Epithelial cell of prostate (primary cell): ENCODE measurements around the gene ZFHX3.

Experiments
- DNase-seq: peaks from one replicate; pipeline ENCODE4 v3.0.0-alpha.2; 2011; ENCODE audit warnings: low read depth, low spot score
- H3K27ac ChIP-seq: fragments of 450-650 bp; 2 replicates; pipeline ENCODE4 v1.5.1; 2017; ENCODE audit warnings: mild to moderate bottlenecking

The ZFHX3 gene

GRCh38 chr16:73043828-73044467 is 4.0 kb downstream of the ZFHX3 start:
- DNase-seq = no peak
- H3K27ac ChIP-seq = no peak overlapping the region

DNA sequence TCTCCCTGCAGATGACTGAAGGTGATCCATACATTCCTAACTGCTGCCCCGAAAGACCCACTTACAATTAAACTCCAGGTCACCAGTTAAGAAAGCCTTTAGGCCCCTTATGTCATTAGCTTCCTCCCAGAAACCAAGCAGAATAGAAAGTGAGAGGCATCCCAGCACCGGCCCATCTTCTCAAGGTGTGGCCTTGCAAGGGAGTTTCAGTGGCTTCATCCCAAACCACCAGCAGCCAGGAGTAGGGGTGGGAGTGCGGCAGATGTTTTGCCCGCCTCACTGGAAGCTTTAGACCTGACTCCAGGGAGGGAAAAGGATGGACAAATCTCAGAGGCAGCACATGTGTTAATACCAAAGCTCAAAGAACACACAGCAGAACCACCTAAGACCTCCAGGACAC is 5.1 kb downstream of the ZFHX3 start:
- no peak overlapping the region for H3K27ac ChIP-seq
- no peak for DNase-seq

GRCh38 chr16:73041676-73042075 is 6.3 kb downstream of the ZFHX3 start:
- no peak overlapping the region for H3K27ac ChIP-seq

DNA sequence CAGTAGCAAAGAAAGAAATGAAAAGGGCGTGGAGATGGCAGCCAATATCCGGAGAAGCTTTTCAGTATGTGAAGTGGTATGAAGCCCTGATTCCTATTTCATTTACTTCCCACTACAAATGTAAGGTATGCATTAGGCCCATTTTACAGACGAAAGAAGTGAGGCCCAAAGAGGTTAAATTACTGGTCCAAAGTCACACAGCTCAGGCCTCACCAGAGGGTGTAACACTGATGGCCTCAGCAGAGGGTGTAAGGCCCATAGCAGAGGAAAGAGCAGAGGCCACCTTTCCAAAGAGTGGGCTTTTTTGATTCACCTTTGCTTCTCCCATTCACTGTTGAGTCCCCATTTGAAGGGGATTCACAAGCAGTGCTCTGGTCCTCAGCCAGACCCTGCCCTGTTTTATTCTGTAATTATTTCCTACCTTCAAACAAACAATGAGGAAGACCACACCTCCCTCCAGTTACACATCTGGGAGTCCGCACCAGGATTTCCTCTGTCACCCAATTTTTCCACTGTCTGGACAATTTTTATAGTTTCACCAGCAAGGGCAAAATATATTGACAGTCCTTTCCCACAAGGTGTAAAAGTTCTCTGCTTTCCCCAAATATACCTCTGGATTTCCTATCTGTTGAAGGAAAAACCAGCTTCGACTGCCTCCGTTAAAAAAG is 7.1 kb downstream of the ZFHX3 start:
- peak overlapping the region; percentile 1 for H3K27ac ChIP-seq
- no peak for DNase-seq

More at GRCh38 chr16:73041676-73042075, 6.3 kb downstream of the ZFHX3 start:
- no peak for DNase-seq

- H3K27ac ChIP-seq = peak overlapping the region; percentile 1
- no peak for DNase-seq
Observed at GRCh38 chr16:73040136-73040535, 7.8 kb downstream of the ZFHX3 start.

- DNase-seq = no peak
Observed at GRCh38 chr16:73037845-73038570, 9.9 kb downstream of the ZFHX3 start.

DNA sequence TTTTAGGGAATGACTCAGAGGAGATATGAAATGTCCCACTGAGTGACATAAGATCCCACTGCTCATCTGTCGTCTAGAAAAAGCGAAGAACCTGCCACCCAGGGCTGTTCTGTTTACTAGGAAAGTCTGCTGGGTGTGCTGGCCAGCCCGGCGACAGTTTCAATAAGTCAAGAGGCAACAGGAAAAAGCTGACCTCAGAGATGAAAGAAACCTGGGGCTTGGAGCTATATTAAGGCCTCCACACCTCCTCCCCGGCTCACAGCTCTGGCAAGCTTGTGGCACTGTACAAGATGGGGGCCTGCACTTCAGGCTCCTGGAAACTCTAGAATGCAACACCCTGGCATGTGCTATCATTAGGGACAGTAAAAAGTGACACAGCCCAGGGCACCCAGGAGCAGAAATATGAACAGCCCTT is 10.6 kb downstream of the ZFHX3 start:
- no peak for DNase-seq
- no peak overlapping the region for H3K27ac ChIP-seq

More at GRCh38 chr16:73037845-73038570, 9.9 kb downstream of the ZFHX3 start:
- no peak overlapping the region for H3K27ac ChIP-seq

DNA sequence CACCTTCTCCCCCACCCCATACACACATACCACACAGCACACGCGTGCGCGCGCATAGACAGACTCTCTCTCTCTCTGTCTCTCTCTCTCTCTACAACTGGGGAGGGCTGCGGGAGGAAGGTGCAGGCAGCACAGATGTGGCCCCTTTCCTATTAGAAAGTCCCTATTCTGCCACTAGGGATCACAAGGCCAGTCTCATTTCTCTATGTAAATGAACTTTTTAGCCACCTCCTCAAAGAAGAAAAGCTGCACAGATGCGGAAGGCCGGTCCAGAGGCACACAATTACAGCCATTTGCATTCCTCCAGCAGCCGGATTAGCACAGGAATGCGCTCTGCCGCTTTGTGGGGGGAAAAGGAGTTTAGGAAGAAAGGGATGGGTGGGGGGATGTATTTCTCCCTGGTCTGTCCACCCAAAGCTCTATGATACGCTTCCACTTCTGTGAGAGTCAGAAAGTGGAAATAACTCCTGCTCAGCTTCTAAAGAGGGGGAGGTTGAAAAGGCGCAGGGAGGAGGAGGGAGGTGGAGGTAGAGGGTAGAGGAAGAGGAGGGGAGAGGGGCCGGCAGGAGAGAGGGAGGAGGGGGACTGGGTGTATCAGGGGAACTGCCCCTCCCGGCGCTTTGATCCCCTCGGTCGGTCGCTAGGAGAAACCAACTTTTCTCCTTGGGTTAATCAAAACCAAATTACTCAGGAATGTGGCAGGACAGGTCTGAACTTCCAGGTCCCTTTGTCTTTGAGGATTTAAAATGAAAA is 11.7 kb downstream of the ZFHX3 start:
- DNase-seq = no peak
- H3K27ac ChIP-seq = no peak overlapping the region

- no peak for DNase-seq
- H3K27ac ChIP-seq = no peak overlapping the region
Observed at GRCh38 chr16:73034374-73034773, 13.6 kb downstream of the ZFHX3 start.

DNA sequence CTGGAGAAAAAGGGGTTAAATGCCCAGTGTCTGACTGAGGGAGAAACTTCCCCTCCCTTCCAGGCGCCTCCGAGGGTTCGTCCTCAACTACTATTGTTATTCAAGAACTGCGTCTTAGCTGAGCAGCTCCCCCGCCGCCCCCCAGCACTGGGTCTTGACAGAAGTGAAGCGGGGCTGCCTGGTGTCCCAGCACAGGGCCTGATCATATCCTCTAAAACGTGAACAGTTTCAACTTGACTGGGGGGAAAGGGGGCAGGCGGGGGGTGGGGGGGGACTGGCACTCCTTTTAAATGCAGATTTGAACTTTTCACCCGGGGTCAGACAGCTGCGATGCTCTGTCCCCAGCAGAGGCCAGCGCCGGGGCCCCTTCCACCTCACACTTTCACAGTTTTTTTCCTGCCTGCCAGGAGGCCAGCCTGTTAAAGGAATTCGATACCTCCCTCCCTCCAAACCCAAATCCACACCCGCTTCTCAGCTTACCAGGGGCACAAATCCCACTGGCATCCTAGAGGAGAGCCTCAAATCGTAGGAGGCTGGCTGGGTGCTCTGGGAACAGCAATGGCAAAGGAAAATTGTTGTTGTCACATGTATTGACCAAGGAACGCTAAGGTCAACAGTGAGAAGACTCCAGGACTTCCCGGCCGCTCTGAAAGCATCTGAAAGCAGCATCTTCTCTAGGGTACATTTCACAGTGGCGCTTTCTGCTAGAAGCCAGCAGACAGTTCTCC is 14.5 kb downstream of the ZFHX3 start:
- DNase-seq = no peak
- H3K27ac ChIP-seq = no peak overlapping the region

- no peak overlapping the region for H3K27ac ChIP-seq
- DNase-seq = no peak
Observed at GRCh38 chr16:73032541-73033270, 15.2 kb downstream of the ZFHX3 start.

DNA sequence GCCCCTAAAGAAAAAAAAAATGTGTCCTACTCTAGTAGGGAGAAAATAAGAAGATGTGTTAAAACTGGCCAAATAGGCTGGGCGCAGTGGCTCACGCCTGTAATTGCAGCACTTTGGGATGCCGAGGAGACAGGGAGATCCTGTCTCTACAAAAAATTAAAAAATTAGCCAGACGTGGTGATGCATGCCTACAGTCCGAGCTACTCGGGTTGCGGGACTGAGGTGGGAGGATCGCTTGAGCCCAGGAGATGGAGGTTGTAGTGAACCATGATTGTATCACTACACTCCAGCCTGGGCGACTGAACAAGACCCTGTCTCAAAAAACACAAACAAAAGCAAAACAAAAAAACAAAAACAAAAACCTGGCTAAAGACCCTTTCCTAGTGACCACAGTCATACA is 15.9 kb downstream of the ZFHX3 start:
- no peak for DNase-seq
- H3K27ac ChIP-seq = no peak overlapping the region

DNA sequence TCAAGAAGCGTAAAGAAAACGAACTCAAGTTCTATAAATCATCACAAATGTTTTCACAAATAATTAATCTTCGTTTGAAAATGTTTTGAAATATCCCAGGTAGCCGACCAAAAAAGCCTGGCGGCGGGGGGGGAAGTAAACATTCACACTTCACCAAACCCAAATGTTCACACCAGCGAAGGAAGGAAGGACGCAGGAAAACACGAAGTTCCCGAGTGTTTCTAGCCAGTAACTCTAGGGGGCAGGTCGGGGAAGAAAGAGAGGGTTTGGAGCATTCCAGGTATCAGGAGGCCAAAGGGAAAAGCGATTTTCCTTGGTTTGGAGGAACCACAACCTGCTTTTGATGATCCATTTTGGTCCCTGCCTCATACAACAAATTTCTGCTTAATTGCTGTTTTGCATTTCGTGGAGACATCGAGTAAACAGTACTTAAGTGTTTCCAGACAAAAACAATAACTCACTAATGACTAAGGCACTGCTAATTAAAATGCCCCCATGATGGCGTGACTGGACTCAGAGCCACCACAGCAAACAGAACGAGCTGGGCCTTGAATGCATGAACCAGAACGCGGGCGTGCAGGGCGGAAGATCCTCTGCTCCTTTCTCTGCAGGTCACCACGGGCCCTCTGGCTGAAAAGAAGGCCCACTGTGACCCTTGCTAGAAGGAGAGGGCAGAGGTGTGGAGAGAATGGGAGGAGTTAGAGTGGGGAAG is 16.6 kb downstream of the ZFHX3 start:
- no peak for DNase-seq
- H3K27ac ChIP-seq = no peak overlapping the region

DNA sequence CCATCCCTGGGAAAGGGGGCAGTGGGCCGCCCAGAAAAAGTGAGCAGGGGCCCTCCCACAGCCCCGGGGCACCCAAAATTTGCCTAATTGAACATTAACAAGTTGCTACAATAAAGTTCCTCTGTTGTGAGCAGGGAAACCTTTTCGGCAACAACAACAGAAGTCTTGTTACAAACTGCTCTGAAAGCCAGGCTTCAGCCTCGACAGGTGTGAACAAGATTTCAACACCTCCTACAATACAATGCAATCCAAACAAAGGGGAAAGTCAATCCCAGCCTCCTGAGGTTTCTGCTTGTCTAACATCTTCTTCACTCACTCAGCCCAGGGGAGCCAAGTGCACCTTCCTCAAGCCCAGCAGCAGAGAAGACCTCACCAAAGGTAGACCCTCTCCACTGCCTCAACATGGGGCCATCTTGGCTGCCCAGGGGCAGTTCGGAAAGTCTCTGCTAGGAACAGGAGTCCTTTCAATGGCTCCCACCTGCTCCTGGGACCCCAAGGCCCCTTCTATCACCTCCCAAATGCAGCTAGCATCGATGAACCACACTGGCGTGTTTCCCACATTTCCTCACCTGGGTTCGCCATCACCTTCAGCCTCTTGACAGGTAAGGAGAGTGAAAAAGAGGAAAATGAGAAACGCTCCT is 19.1 kb downstream of the ZFHX3 start:
- DNase-seq = no peak
- no peak overlapping the region for H3K27ac ChIP-seq

DNA sequence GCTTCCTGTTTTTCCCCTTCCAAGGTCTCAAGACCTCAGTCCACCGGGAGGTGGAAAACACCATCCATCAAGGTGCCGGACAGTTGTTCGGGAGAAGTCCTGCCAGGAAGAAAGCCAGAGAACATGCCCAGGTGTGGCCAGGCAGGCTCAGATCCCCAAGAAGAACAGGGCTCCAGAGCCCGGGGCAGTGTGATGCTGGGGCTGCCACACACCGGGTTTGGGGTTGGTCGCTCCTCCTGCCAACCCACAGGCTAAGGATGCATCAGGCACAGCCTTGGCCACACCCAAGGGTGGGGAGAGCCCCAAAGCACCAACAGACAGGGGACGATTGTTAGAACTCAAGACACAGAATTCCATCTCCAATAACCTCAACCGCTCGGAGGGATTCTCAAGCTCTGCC is 19.7 kb downstream of the ZFHX3 start:
- no peak for DNase-seq
- H3K27ac ChIP-seq = no peak overlapping the region

- H3K27ac ChIP-seq = no peak overlapping the region
- no peak for DNase-seq
Observed at GRCh38 chr16:73027685-73028111, 20.2 kb downstream of the ZFHX3 start.

- no peak for DNase-seq
- H3K27ac ChIP-seq = no peak overlapping the region
Observed at GRCh38 chr16:73026754-73027684, 20.9 kb downstream of the ZFHX3 start.
